Sigmoid colon (tissue), 7 donors: ENCODE data around the gene IPO13. TPM values are rescaled to one million over a fixed set of nuclear protein-coding genes. Genes with fewer than 3 reads are reported as not detected.

Experiments
- DNase-seq: peaks from one replicate; pipeline ENCODE4 v3.0.0-alpha.2; 2019
- H3K27ac ChIP-seq, 4 donors: fragments of 200-600 bp; sonication (generic); one replicate each; pipeline ENCODE4 v1.5.1; 2016 to 2019; ENCODE audit warnings: mild to moderate bottlenecking in 1 of 4
- H3K27me3 ChIP-seq, 3 donors: fragments of 200-600 bp; sonication (generic); one replicate each; pipeline ENCODE4 v1.5.1; 2019; ENCODE audit warnings: mild to moderate bottlenecking in 1 of 3
- H3K36me3 ChIP-seq, 4 donors: fragments of 200-600 bp; sonication (generic); one replicate each; pipeline ENCODE4 v1.5.1; 2016 to 2019
- H3K4me1 ChIP-seq, 4 donors: fragments of 200-600 bp; sonication (generic); one replicate each; pipeline ENCODE4 v1.5.1; 2017 to 2019
- H3K4me3 ChIP-seq, 4 donors: fragments of 200-600 bp; sonication (generic); one replicate each; pipeline ENCODE4 v1.5.1; 2017 to 2019; ENCODE audit warnings: mild to moderate bottlenecking in 2 of 4, moderate library complexity in 1 of 4
- H3K9me3 ChIP-seq, 4 donors: fragments of 200-600 bp in 3 of 4; sonication (generic) in 3 of 4; one replicate each; pipeline versions ENCODE4 v1.5.1 to v1.6.1; 2013 to 2019
- EP300 ChIP-seq, 4 donors: sonication (generic); formaldehyde crosslinking; IDR thresholded peaks; one replicate each; pipeline ENCODE4 v1.6.1; 2017; ENCODE audit warnings: antibody characterized with exemption in 4 of 4
- POLR2A ChIP-seq, 2 donors: fragments of 450-650 bp; IDR thresholded peaks; one replicate each; pipeline ENCODE4 v1.6.1; 2016; ENCODE audit warnings: antibody characterized with exemption in 2 of 2, mild to moderate bottlenecking in 2 of 2, moderate library complexity in 2 of 2
- POLR2AphosphoS5 ChIP-seq, 4 donors: sonication (generic); formaldehyde crosslinking; IDR thresholded peaks; one replicate each; pipeline ENCODE4 v1.6.1; 2017; ENCODE audit warnings: antibody characterized with exemption in 4 of 4
- WGBS, 2 donors: extraction: QIAGEN DNeasy Blood & Tissue Kit; methylation state at CpG; one replicate each; pipeline ENCODE4 v1.1.7; 2013; 5-methylcytosine and 5-hydroxymethylcytosine counted together
- intact Hi-C: fragments of 100-400 bp; cut with DNase I; formaldehyde crosslinking; loops from one replicate; pipeline ENCODE4 v1.15.1; 2023
- polyA plus RNA-seq, 3 donors: library from polyadenylated mRNA; stranded (reverse); fragments of 200-250 nt; gene quantifications; one replicate each; pipeline ENCODE4 v1.2.3, GENCODE V29; 2013
- total RNA-seq, 4 donors: library from RNA; depleted of rRNA; stranded (reverse); fragments of >200 nt; gene quantifications; one replicate each; pipeline ENCODE4 v1.1.0, GENCODE V29; 2016
- TF ChIP-seq, protein P1 (sequence below), 4 experiments: fragments of 450-650 bp in 3 of 4; fragments of 200-600 bp in 1 of 4; IDR thresholded peaks; one replicate each; pipeline ENCODE4 v1.5.1; 2016 to 2019; ENCODE audit warnings: antibody characterized with exemption in 4 of 4, mild to moderate bottlenecking in 3 of 4, moderate library complexity in 2 of 4
- donor health status: healthy with polysubstance abuse.
- donor health status: Bipolar disorder and iron deficiency.
- donor health status: healthy.

Gene IPO13
- total and polyA plus RNA-seq, 7 donors = 9.6 to 27.1 (median 16.1) TPM

GRCh38 chr1:44012404-44012803 lies 65.7 kb downstream of the IPO13 start:
- H3K36me3 ChIP-seq = peaks cover 0 to 17% (median 0%) of the 10 kb centered on the region in 4 donors
- no peak overlapping the region for H3K4me3 ChIP-seq
- H3K27ac ChIP-seq = no peak overlapping the region
- DNase-seq = no peak
- TF ChIP-seq, protein P1, sequence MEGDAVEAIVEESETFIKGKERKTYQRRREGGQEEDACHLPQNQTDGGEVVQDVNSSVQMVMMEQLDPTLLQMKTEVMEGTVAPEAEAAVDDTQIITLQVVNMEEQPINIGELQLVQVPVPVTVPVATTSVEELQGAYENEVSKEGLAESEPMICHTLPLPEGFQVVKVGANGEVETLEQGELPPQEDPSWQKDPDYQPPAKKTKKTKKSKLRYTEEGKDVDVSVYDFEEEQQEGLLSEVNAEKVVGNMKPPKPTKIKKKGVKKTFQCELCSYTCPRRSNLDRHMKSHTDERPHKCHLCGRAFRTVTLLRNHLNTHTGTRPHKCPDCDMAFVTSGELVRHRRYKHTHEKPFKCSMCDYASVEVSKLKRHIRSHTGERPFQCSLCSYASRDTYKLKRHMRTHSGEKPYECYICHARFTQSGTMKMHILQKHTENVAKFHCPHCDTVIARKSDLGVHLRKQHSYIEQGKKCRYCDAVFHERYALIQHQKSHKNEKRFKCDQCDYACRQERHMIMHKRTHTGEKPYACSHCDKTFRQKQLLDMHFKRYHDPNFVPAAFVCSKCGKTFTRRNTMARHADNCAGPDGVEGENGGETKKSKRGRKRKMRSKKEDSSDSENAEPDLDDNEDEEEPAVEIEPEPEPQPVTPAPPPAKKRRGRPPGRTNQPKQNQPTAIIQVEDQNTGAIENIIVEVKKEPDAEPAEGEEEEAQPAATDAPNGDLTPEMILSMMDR (IDR thresholded peaks at IDR 0.05) = no peak
- no peak for TF ChIP-seq POLR2A (IDR thresholded peaks at IDR 0.05)
- TF ChIP-seq POLR2AphosphoS5 (IDR thresholded peaks at IDR 0.05) = no peak
- H3K9me3 ChIP-seq = no peaks in the 10 kb centered on the region
- WGBS, 2 donors = 55 to 72% methylated on average over 2 of the region's 2 CpGs
- intact Hi-C loops = no loop called here
- H3K27me3 ChIP-seq = no peaks in the 10 kb centered on the region
- no peaks in the 10 kb centered on the region for H3K4me1 ChIP-seq

- peaks cover 0 to 18% (median 0%) of the 10 kb centered on the region in 4 donors for H3K36me3 ChIP-seq
- no peaks in the 10 kb centered on the region for H3K4me1 ChIP-seq
- no peak for DNase-seq
- H3K27ac ChIP-seq = no peak overlapping the region
- no peak overlapping the region for H3K4me3 ChIP-seq
- H3K27me3 ChIP-seq = no peaks in the 10 kb centered on the region
- TF ChIP-seq POLR2A (IDR thresholded peaks at IDR 0.05) = no peak
- no peak for TF ChIP-seq EP300 (IDR thresholded peaks at IDR 0.05)
- no peak for TF ChIP-seq POLR2AphosphoS5 (IDR thresholded peaks at IDR 0.05)
- TF ChIP-seq, protein P1 (IDR thresholded peaks at IDR 0.05) = no peak
- 49 to 82% methylated on average over 13 of the region's 13 CpGs for WGBS, 2 donors
- intact Hi-C loops = no loop called here
- no peaks in the 10 kb centered on the region for H3K9me3 ChIP-seq
Observed at GRCh38 chr1:44012941-44013609, 66.3 kb downstream of the IPO13 start.

GRCh38 chr1:44013949-44014348 lies 67.2 kb downstream of the IPO13 start:
- Histone ChIP-seq H3K27ac (no peak overlapping the region), H3K27me3 (no peaks in the 10 kb centered on the region), H3K4me1 (no peaks in the 10 kb centered on the region), H3K4me3 (no peak overlapping the region), H3K9me3 (no peaks in the 10 kb centered on the region), H3K36me3 (peaks cover 0 to 14% (median 0%) of the 10 kb centered on the region in 4 donors)
- DNase-seq = no peak
- intact Hi-C loops = no loop called here
- TF ChIP-seq EP300 (IDR thresholded peaks at IDR 0.05) = no peak
- TF ChIP-seq, protein P1 (IDR thresholded peaks at IDR 0.05) = no peak
- TF ChIP-seq POLR2AphosphoS5 (IDR thresholded peaks at IDR 0.05) = no peak
- no peak for TF ChIP-seq POLR2A (IDR thresholded peaks at IDR 0.05)
- 89 to 90% methylated on average over 5 of the region's 5 CpGs for WGBS, 2 donors

- no peak for TF ChIP-seq POLR2A (IDR thresholded peaks at IDR 0.05)
- TF ChIP-seq, protein P1 (IDR thresholded peaks at IDR 0.05) = no peak
- no peak for TF ChIP-seq POLR2AphosphoS5 (IDR thresholded peaks at IDR 0.05)
- no peak for TF ChIP-seq EP300 (IDR thresholded peaks at IDR 0.05)
- Histone ChIP-seq H3K4me3 (no peak overlapping the region), H3K27me3 (no peaks in the 10 kb centered on the region), H3K4me1 (no peaks in the 10 kb centered on the region), H3K36me3 (peaks cover 0 to 13% (median 0%) of the 10 kb centered on the region in 4 donors), H3K9me3 (no peaks in the 10 kb centered on the region), H3K27ac (peak overlapping the region in 1 of 4 donors; percentile 24)
- intact Hi-C loops = no loop called here
- no peak for DNase-seq
- 73 to 82% methylated on average over 8 of the region's 8 CpGs for WGBS, 2 donors
Observed at GRCh38 chr1:44014365-44015104, 67.8 kb downstream of the IPO13 start.
